HG02840 (cell line): Measurements from ENCODE around the gene CDK3.
"Not testable (repeated sequence)": the region's sequence is repeated elsewhere in the genome, so short reads cannot be mapped to it uniquely, and the experiment has no call there.

Source experiments
- ATAC-seq: cut with Tn5 transposase; IDR thresholded peaks from one replicate; pipeline ENCODE4 v1.9.1; 2021; ENCODE audit warnings: mild to moderate bottlenecking, moderate library complexity, moderate number of reproducible peaks; ENCODE audit not compliant: unreplicated experiment, low FRiP score

The CDK3 gene

GRCh38 chr17:76000755-76001521 is at the start of gene CDK3:
TSS of gene CDK3 (plus strand) at chr17:76000855. CDS start at chr17:76001426, 571 bp downstream.
- no peak for ATAC-seq

- no peak for ATAC-seq
These were observed 49.6 kb upstream of the CDK3 start for GRCh38 chr17:75950855-75951554.

GRCh38 chr17:75959051-75959838 is 41.4 kb upstream of the CDK3 start:
- ATAC-seq = no peak

- no peak for ATAC-seq
These were observed 40.7 kb upstream of the CDK3 start for GRCh38 chr17:75959839-75960511.

GRCh38 chr17:75965468-75965867 is 35.2 kb upstream of the CDK3 start:
- ATAC-seq = no peak

- not testable (repeated sequence) for ATAC-seq
These were observed 31.6 kb upstream of the CDK3 start for GRCh38 chr17:75969044-75969443.

GRCh38 chr17:75970011-75970523 is 30.6 kb upstream of the CDK3 start:
- no peak for ATAC-seq

- no peak for ATAC-seq
These were observed 30.0 kb upstream of the CDK3 start for GRCh38 chr17:75970626-75971025.

GRCh38 chr17:75975187-75975586 is 25.5 kb upstream of the CDK3 start:
- ATAC-seq = not testable (repeated sequence)

GRCh38 chr17:75975757-75976174 is 24.9 kb upstream of the CDK3 start:
- no peak for ATAC-seq

- no peak for ATAC-seq
These were observed 24.3 kb upstream of the CDK3 start for GRCh38 chr17:75976175-75976848.

GRCh38 chr17:75978938-75979704 is 21.5 kb upstream of the CDK3 start, which contains the start of the genes ACOX1 and TEN1:
TSS of gene ACOX1 (minus strand) at chr17:75979166. CDS start at chr17:75979073, 93 bp downstream.
TSS of gene TEN1 (plus strand) at chr17:75979240. CDS start at chr17:75986193, 6,953 bp downstream.
- peak; percentile 81 for ATAC-seq

- ATAC-seq = no peak
These were observed 20.9 kb upstream of the CDK3 start for GRCh38 chr17:75979705-75980187.

- no peak for ATAC-seq
These were observed 20.3 kb upstream of the CDK3 start for GRCh38 chr17:75980188-75981018.

- no peak for ATAC-seq
These were observed 19.5 kb upstream of the CDK3 start for GRCh38 chr17:75981019-75981615.

- no peak for ATAC-seq
These were observed 17.0 kb upstream of the CDK3 start for GRCh38 chr17:75983501-75984181.

- ATAC-seq = no peak
These were observed 14.7 kb upstream of the CDK3 start for GRCh38 chr17:75985986-75986385.
